Measurements from ENCODE around the gene AKNA. TPM values are rescaled to one million over a fixed set of nuclear protein-coding genes. Genes with fewer than 3 reads are reported as not detected.

The AKNA gene
- total RNA-seq, 1 experiment from 2014 or later, result 10.1 TPM

- CTCF ChIA-PET, result interaction anchor here (0.6 kb wide), 1 partner anchor 95 kb away, joined by 6 read pairs; no protein-coding TSS in a partner anchor
- no peak overlapping the region for H3K4me3 ChIP-seq (ENCODE audit: low read depth in 2 of 2, low read length in 2 of 2)
- intact Hi-C loops (cut with micrococcal nuclease; ENCODE audit: unreplicated experiment), result loop anchor here (5.0 kb wide), 2 partner anchors 79 to 604 kb away; no protein-coding TSS in a partner anchor
- no peaks in the 10 kb centered on the region for H3K36me3 ChIP-seq (ENCODE audit: control insufficient read depth, insufficient read depth, low read length)
- no peak for DNase-seq (ENCODE audit: low read depth, low spot score)
- ATAC-seq, result no peak
- BruUV-seq (replicated peaks), result no TSS peak
- POLR2A ChIA-PET, result no interaction called here
- TF ChIP-seq POLR2AphosphoS5 (IDR thresholded peaks at IDR 0.05; ENCODE audit: low read depth, low read length) (no peak), TCF7L2 (IDR thresholded peaks at IDR 0.05; ENCODE audit: low read depth, low read length) (no peak)
- TF ChIP-seq, protein P1, sequence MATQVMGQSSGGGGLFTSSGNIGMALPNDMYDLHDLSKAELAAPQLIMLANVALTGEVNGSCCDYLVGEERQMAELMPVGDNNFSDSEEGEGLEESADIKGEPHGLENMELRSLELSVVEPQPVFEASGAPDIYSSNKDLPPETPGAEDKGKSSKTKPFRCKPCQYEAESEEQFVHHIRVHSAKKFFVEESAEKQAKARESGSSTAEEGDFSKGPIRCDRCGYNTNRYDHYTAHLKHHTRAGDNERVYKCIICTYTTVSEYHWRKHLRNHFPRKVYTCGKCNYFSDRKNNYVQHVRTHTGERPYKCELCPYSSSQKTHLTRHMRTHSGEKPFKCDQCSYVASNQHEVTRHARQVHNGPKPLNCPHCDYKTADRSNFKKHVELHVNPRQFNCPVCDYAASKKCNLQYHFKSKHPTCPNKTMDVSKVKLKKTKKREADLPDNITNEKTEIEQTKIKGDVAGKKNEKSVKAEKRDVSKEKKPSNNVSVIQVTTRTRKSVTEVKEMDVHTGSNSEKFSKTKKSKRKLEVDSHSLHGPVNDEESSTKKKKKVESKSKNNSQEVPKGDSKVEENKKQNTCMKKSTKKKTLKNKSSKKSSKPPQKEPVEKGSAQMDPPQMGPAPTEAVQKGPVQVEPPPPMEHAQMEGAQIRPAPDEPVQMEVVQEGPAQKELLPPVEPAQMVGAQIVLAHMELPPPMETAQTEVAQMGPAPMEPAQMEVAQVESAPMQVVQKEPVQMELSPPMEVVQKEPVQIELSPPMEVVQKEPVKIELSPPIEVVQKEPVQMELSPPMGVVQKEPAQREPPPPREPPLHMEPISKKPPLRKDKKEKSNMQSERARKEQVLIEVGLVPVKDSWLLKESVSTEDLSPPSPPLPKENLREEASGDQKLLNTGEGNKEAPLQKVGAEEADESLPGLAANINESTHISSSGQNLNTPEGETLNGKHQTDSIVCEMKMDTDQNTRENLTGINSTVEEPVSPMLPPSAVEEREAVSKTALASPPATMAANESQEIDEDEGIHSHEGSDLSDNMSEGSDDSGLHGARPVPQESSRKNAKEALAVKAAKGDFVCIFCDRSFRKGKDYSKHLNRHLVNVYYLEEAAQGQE (IDR thresholded peaks at IDR 0.05; ENCODE audit: insufficient read depth in 1 of 2, low read depth in 2 of 2, low read length in 1 of 2), result no peak
- H3K9me3 ChIP-seq (ENCODE audit: control insufficient read depth, insufficient read depth, low read depth, low read length), result no peaks in the 10 kb centered on the region
- no peaks in the 10 kb centered on the region for H3K27me3 ChIP-seq (ENCODE audit: control insufficient read depth, insufficient read depth, low read length)
- in situ Hi-C loops (cut with HindIII; ENCODE audit: low pct_unique_long_range_greater_than_20kb, low sequenced_read_pairs), result no loop called here
- no peaks in the 10 kb centered on the region for H3K4me1 ChIP-seq (ENCODE audit: control insufficient read depth, insufficient read depth, low read length)
- no peak overlapping the region for H3K27ac ChIP-seq (ENCODE audit: low read length)
Observed at GRCh38 chr9:114408645-114409044, 20.9 kb upstream of the AKNA start.

GRCh38 chr9:114407889-114408288 is 20.1 kb upstream of the AKNA start:
- BruUV-seq (replicated peaks), result no TSS peak
- in situ Hi-C loops (cut with HindIII; ENCODE audit: low pct_unique_long_range_greater_than_20kb, low sequenced_read_pairs), result no loop called here
- POLR2A ChIA-PET, result no interaction called here
- DNase-seq (ENCODE audit: low read depth, low spot score) (no peak), ATAC-seq (no peak)
- CTCF ChIA-PET, result no interaction called here
- H3K4me3 ChIP-seq (ENCODE audit: low read depth in 2 of 2, low read length in 2 of 2), result no peak overlapping the region
- H3K4me1 ChIP-seq (ENCODE audit: control insufficient read depth, insufficient read depth, low read length), result no peaks in the 10 kb centered on the region
- H3K9me3 ChIP-seq (ENCODE audit: control insufficient read depth, insufficient read depth, low read depth, low read length), result no peaks in the 10 kb centered on the region
- TF ChIP-seq, protein P2, sequence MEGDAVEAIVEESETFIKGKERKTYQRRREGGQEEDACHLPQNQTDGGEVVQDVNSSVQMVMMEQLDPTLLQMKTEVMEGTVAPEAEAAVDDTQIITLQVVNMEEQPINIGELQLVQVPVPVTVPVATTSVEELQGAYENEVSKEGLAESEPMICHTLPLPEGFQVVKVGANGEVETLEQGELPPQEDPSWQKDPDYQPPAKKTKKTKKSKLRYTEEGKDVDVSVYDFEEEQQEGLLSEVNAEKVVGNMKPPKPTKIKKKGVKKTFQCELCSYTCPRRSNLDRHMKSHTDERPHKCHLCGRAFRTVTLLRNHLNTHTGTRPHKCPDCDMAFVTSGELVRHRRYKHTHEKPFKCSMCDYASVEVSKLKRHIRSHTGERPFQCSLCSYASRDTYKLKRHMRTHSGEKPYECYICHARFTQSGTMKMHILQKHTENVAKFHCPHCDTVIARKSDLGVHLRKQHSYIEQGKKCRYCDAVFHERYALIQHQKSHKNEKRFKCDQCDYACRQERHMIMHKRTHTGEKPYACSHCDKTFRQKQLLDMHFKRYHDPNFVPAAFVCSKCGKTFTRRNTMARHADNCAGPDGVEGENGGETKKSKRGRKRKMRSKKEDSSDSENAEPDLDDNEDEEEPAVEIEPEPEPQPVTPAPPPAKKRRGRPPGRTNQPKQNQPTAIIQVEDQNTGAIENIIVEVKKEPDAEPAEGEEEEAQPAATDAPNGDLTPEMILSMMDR (IDR thresholded peaks at IDR 0.05), result no peak
- TF ChIP-seq TCF7L2 (IDR thresholded peaks at IDR 0.05; ENCODE audit: low read depth, low read length) (no peak), SIN3A (IDR thresholded peaks at IDR 0.05; ENCODE audit: borderline replicate concordance, insufficient read depth, low read depth, low read length) (no peak)
- TF ChIP-seq, protein P1 (IDR thresholded peaks at IDR 0.05; ENCODE audit: insufficient read depth in 1 of 2, low read depth in 2 of 2, low read length in 1 of 2), result no peak
- intact Hi-C loops (cut with micrococcal nuclease; ENCODE audit: unreplicated experiment), result loop anchor here (5.0 kb wide), 2 partner anchors 79 to 604 kb away; no protein-coding TSS in a partner anchor
- no peak overlapping the region for H3K27ac ChIP-seq (ENCODE audit: low read length)
- no peaks in the 10 kb centered on the region for H3K27me3 ChIP-seq (ENCODE audit: control insufficient read depth, insufficient read depth, low read length)
- H3K36me3 ChIP-seq (ENCODE audit: control insufficient read depth, insufficient read depth, low read length), result no peaks in the 10 kb centered on the region
